ENCODE results near the gene TMEM81.

- no peak for TF ChIP-seq POLR2A (IDR thresholded peaks at IDR 0.05; ENCODE audit: low read depth, low read length)
- TF ChIP-seq CTCF (IDR thresholded peaks at IDR 0.05 in 2 of 3, conservative IDR thresholded peaks at IDR 0.05 in 1 of 3; ENCODE audit: control insufficient read depth in 2 of 3, extremely low read depth in 1 of 3, insufficient read depth in 1 of 3, low read depth in 3 of 3, low read length in 3 of 3) = no peak
- TF ChIP-seq POLR2AphosphoS5 (IDR thresholded peaks at IDR 0.05; ENCODE audit: low read length) = no peak
- TF ChIP-seq ATF7 (IDR thresholded peaks at IDR 0.05; ENCODE audit: low read depth) = no peak
Observed at GRCh38 chr1:205076245-205076761, 8.0 kb downstream of the TMEM81 start.

Measured in GM12878 (cell line).